Measurements from ENCODE around the gene ATP8A1.
"Not testable (repeated sequence)": the region's sequence is repeated elsewhere in the genome, so short reads cannot be mapped to it uniquely, and the experiment has no call there.

Gene ATP8A1

DNA sequence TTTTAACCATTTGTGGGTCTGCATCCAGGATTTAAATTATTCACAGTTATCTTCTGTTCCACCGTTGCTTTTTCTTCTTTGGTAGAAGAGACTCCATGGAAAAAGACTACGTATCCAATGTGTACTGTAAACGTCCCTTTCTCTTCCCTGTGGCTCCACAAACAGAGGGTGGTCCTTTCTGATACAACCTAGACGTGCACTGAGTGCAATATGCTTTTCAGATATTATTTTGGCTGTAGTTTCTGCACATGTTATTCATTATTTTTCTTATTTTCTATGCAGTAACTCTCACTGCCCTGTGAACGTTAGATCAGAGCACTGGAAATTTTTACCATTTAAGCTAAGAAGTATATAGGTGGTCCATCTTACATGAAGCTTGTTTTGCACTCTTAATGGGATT is 186.9 kb downstream of the ATP8A1 start:
- DNase-seq (ENCODE audit: low read depth, low spot score) = no peak

DNA sequence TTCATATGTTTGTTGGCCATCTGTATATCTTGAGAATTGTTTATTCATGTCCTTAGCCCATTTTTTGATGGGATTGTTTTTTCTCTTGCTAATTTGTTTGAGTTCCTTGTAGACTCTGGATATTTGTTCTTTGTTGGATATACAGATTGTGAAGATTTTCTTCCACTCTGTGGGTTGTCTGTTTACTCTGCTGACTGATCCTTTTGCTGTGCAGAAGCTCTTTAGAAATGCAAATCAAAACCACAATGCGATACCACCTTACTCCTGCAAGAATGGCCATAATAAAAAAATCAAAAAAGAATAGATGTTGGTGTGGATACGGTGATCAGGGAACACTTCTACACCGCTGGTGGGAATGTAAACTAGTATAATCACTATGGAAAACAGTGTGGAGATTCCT is 189.1 kb downstream of the ATP8A1 start:
- not testable (repeated sequence) for DNase-seq (ENCODE audit: low read depth, low spot score)

DNA sequence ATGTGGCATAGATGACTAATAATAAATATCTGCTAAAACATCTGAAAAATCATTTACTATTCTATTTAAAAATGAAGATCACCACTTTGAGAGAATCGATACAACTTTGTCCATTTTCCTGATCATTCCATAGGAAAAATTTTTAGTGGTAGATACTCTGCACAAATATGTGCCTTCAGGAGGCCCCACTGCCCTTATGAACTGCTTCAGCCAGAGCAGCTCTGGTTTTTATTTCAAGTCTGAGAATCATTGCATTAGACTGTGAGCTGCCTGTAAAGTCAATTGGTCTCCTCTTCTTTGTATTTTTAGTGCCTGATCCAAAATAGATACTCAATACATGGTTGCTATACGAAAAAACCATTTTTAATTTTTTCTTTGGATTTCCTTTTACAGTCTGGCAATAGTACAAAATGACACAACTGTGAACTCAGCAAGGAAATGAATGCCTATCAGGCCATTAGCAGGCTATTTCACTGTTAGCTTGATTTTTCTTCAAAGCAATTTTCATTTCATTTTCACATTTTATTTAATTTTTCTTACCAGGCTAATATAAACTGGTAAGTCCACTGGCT is 190.5 kb downstream of the ATP8A1 start:
- DNase-seq (ENCODE audit: low read depth, low spot score) = no peak

DNA sequence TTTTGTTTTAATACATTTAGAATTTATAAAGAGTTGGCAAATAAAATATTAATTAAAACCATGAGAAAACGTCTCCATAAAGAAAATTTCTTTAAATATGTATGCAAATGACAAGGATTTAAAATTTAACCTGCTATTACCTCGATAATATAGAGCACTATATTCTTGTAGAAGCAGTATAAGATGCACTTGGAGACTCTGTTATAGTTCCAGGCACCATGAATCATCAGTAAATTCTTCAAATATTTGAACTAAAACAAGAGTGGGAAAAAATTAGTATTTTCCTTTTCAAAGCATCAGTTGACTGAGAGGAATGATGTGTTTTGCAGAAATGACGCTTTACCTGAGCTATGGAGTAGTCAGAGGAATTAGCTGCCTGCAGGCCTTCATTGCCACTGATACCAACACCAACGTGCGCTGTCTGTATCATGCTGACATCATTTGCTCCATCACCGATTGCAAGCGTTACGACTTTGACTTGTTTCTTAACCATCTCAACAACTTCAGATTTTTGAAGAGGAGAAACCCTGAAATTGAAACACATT is 192.3 kb downstream of the ATP8A1 start:
- DNase-seq (ENCODE audit: low read depth, low spot score) = peak; percentile 41

DNA sequence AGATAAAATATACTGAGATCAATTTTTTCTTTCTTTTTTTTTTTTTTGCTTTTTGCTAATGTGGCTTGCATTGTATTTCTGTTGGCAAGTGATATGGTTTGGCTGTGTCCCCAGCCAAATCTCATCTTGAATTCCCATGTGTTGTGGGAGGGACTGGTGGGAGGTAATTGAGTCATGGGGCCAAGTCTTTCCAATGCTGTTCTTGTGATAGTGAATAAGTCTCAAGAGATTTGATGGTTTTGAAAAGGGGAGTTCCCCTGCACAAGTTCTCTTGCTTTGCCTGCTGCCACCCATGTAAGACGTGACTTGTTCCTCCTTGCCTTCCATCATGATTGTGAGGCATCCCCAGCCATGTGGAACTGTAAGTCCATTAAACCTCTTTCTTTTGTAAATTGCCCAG is 195.7 kb downstream of the ATP8A1 start:
- DNase-seq (ENCODE audit: low read depth, low spot score) = not testable (repeated sequence)

DNA sequence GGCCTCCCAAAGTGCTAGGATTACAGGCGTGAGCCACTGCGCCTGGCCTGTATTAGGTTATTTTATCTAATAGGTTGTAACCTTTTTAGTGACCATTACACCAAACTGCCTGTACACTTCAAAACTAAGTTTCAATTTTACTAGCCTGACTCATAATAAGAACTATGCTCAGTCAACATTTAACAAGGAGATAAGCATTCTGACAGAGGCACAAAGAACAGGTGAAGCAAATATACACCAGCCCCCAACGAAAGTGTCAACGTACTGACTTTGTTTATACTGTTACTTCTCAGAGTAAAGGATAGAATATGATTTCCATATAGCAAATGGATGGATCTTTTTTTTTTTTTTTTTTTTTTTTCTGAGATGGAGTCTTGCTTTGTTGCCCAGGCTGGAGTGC is 196.9 kb downstream of the ATP8A1 start:
- DNase-seq (ENCODE audit: low read depth, low spot score) = no peak

DNA sequence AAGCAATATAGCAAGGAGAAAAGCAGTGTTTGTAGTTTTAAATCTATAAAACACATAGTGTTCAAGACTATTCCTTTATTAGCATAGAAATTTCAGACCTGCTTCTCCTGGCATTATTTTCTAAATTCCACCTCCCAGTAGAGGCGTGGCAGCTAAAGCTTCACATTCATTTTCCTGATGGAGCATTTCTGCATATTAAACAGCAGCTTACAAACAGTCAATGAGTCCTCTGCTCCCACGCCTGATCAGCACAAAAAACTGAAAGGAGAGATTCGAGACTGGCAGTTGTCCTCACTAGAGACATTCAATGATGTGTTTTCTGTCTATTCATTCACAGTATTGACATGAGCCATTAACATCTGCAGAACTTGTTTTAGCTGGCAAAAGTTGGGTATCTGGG is 198.2 kb downstream of the ATP8A1 start:
- DNase-seq (ENCODE audit: low read depth, low spot score) = peak; percentile 22

DNA sequence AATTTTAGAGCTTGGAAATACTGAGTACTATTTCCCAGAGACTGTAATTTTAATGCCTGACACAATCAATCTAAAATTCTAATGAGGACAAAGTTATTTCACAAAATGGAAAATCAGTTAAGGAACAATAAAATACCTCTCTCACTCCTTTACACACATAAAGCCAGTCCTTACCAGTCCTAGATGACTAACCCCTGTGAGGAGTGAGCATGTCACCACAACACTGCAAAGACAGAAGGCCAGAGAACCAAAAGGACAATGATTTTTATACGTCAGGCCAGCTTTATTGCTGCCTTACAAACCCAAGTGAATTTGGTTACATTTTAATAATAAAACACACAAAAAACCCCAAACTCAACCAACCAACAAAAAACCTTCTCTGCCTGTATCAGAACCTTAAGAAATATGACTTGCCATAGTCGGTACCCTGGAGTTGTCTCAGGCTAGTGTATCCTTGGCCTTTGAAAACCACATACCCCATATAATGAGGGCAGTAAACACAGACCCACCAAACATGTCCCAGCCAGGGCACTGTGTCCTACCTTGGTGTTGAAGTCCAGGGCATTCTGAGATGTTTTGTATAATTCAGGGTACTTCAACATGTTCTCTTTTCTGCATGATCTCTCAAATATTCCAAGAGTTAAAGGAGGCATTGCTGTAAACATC is 202.0 kb downstream of the ATP8A1 start:
- peak; percentile 53 for DNase-seq (ENCODE audit: low read depth, low spot score)

DNA sequence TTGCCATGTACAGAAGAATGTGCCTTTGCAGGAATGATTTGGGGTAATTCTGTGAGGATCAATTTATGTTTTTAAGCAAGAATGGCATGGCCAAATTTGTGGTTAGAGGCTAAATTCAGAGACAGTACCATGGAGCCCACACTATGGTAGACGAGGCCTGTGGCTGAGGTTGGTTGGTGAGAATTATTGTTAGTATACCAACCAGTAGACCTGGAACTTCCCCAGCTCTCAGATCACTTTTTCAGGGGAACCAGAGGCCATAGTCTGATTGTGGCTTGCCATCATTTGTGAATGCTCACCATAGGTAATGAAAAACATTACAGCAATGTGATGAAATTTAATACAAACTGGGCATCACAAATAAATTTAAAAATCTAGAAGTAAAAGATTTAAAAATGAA is 203.3 kb downstream of the ATP8A1 start:
- no peak for DNase-seq (ENCODE audit: low read depth, low spot score)

DNA sequence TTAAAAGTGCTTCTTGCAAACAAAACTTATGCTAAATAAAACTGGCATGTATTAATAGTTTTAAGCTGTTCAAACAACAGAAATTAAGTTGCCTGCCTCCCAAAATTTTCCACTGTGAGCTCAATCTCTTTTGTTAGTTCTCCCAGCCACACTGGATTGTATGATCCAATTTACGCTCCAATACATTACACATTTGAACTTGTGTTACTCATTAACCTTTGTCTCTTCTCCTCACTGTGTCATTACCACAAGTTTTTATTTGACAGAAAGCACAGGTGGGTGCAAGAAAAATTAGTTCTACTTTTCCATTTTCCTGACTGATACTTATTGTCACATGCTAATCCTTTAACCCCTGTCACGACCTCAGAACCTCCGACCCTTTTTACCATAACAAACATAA is 204.1 kb downstream of the ATP8A1 start:
- no peak for DNase-seq (ENCODE audit: low read depth, low spot score)

DNA sequence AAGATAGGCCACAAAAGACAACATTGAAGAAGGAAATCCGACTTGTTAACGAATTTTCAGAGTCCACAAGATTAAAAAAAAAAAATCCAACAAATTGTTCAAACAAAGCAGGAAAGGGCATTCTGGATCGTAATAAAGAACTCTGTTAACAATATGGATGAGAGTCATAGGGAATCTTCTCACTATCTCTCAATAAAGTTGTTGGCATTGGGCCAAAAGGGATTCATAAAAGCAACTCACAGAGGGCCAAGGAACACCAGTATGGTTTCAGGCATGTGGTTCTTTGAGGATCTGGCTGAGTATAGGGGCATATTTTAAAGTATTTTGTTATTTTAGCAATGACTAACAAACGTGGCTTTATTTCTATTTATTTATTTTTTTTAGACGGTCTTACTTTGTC is 210.1 kb downstream of the ATP8A1 start:
- DNase-seq (ENCODE audit: low read depth, low spot score) = no peak

DNA sequence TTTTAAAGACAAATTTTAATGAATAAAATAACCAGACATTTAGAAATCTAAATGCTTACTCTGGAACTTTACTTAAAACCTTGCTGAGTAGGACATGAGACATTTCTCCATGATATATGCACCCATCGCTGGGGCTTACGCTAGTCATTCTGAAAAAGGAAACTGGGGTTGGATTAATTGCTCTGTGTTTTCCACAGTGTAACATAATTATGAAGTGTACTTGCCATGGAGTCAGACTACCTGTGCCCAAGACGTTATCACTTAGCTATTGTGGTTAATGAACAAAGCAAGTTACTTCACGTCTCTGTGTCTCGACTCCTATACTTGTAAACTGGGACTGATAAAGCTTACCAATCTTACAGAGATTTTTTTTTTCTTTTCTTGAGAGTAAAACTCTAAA is 211.9 kb downstream of the ATP8A1 start:
- DNase-seq (ENCODE audit: low read depth, low spot score) = no peak

DNA sequence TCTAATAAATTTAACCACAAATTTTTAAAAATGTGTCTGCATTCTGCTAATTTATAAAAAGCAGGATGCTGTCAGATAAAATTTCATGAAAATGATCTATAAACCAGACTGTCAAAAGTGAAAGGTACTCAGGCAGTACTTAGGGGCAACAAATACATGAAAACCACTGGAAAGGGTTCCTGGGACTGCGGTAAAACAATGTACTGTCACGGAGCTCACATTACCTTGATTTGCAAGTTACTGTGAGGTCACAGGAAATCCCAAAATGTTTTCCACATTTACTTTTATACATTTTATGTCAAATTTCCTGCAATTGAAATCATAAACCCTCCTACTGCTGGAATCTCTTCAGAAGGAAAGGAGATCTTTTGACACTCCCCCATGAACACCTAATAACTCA is 214.3 kb downstream of the ATP8A1 start:
- no peak for DNase-seq (ENCODE audit: low read depth, low spot score)

DNA sequence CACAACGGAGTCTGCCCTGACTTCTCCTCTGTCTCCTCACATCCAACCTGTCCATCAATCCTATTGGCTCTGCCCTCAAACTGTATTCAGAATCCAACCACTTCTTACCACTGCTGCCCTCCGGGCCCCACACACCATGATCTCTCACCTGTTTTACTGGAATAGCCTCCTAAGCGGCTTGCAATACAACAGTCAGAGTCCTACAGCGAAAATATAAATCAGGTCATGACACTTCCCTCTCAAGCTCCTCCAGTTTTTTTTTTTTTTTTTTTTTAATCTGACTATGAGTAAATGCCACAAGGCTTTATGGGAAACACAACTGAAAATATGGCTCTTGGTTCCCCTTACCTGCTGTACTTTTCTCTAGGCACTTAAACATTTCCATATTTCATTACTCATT is 216.8 kb downstream of the ATP8A1 start:
- no peak for DNase-seq (ENCODE audit: low read depth, low spot score)

DNA sequence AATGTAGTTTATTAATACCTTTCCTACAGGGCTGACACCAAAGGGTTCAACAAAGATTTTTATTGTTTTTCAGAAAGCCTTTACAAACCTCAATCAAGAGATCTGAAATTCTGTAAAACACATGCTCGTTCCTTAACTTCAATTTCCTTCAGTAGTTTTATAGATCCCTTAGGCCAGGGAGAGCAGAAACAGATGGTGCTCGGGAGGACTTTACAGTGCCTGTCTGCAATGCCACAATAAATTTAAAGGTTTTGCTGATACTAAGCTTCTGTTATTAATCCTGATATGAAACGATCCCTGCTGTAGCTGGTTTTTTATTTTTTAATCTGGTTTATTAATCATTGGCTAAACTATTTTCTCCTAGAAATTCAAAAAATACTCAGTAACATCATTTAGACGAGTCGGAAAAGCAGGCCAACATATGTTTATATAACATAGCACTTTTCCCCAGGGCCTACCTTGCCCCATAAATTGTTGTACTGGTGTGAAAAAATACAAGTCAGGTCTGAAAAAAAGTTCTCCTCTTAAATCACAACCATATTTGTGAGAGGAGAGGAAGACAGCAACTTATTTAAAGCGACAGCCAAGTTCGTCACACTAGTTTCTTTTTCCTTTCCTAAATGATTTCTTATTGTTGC is 219.9 kb downstream of the ATP8A1 start:
- DNase-seq (ENCODE audit: low read depth, low spot score) = no peak

DNA sequence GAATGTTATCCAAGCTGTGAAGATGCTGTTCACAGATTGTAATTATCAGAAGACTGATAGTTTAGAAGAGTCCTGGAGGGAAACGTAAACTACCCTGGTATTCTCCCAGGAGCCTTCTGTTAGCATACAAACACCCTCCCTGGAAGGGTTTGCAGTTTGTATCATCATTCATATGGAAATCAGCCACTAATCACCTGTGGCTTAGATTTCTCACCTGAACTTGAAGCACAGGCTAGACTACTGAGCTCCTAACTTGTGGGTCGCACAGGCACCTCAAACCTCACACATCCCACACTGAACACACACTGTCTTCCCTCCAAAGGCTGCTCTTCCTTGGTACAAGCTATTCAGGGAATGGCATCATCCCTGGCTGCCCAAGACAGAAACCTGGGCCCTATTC is 228.9 kb downstream of the ATP8A1 start:
- no peak for DNase-seq (ENCODE audit: low read depth, low spot score)

DNA sequence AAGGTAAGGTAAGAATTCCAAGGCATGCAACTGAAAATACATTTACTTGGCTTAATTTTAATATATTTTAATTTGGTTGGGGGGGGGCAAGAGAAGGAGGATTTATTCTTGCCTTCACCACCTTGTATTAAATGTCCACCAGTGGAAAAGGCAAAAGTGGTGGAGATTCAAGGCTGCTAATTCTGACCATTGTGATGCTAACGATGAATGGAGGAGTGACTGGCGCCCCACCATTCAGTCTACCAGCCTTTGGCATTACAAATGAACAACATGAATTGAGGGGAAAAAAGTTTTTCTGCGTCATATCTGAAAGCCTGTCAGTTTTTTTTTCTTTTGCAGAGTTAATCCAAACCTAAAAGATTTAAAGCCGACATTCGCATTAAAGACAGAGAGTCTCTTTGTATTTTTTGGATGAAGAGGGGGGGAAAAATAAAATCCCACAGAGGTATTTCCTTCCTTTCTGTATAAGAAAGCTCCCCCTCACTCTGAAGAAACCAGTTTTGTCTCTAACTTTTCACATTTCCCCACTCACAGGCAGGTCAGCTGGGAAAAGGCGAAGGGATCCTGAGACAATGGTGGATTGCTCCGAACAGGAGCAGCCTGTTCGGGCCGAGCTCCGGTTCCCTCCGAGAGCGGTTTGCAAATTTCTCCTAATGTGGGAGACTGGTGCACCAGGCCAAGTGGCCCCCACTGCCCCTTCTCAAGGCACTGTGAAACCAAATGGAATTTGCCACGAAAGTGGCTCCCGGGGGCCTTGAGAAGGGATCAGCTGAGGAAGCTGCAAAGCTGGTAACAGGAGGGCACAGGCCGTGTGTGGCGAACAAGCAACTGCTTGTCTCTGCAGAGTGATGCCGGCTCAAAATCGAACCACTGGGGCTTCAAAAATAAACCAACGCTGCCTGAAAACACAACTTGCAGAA is 231.5 kb downstream of the ATP8A1 start:
- no peak for DNase-seq (ENCODE audit: low read depth, low spot score)

DNA sequence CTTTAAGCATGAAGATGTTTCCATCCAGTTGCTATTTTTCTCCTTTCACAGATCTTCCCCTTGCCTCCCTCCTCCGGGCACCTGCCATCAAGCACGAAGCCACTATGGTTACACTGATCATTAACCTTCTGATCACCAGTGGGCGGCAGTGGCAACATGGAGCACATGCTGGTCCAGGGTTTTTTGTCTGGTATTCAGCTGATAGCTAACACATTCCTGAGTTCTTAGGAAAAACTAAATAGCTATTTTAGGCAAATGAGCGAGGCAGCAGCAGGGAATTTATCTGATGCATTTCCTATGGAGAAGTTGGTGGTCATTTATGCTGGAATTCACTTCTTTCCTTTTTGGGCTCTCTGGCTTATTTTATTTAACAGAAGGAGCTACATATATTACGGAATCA is 236.8 kb downstream of the ATP8A1 start:
- DNase-seq (ENCODE audit: low read depth, low spot score) = peak; percentile 36

DNA sequence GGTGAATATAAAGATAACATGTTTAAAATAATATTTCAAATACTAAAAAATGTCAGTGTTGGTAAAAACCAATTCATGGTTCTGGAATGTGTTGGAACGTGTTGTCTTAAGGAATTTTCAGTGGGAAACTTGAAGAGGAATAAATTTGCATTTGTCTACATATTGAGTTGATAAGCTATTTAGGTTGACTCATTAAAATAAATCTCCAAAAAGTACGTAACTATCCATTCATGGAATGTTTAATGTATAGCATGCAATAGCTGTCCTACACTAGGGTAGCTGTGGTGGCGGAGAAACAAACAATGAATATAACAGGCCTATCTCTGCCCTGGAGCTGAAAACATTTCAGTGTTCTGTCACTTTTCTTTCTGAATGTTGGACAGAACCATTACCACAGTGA is 239.4 kb downstream of the ATP8A1 start:
- DNase-seq (ENCODE audit: low read depth, low spot score) = peak; percentile 32

DNA sequence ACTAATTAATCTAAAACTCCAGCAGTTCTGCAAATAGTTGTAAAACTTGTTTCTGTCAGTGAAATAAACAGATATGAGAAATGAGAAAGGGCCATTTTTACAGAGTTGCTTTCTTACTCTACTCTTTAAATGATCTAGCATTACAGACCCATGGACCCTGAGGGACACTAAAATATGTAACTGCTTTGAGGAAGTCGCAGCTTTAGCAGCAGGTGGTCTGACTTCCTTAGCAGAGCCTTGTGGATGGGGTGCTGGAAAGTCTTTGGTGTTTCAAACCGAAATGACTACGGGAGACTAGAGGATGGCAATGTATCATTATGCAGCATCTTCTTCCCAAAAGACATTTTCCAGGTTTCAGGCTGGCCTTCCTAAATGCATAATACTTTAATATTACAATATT is 240.9 kb downstream of the ATP8A1 start:
- DNase-seq (ENCODE audit: low read depth, low spot score) = no peak

DNA sequence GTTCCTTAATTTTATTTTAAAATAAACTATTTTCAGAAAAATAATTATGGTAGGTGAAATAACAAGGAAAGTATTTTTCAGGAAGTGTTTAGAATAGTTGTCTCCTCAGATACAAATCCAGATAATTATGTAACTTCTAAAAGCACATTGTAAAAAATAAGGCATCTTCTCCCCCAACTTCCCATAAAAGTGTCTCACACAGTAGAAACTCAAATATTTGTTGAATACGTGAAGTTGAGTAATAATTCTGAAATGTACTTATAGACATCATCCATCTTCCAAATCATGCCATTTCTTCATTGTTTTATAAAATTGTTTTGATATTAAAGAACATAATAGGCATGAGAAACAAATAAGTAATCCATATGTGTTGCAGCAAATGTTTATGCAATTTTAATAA is 241.6 kb downstream of the ATP8A1 start:
- DNase-seq (ENCODE audit: low read depth, low spot score) = no peak

DNA sequence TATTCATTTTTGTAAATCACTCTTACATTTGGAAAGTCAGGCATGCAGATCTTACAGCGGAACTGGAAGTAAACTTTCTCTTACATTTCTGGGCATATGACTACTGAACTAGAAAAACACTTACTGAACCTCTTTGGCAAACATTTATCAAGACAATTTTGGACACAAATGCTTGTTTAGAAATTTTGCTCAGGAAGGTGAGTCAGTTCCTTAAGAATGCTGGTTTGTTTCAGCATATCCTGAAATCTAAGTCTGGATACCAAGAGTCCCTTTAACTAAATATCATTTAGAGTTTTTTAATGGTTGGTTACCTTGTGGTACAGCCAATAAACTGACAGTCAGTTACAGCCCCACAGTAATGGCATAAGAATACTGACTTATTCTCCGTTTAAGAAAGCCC is 244.7 kb downstream of the ATP8A1 start:
- DNase-seq (ENCODE audit: low read depth, low spot score) = peak; percentile 83
